ENCODE data around the gene FAM114A2. TPM values are rescaled to one million over a fixed set of nuclear protein-coding genes. Genes with fewer than 3 reads are reported as not detected.

FAM114A2 gene
- 31.8 and 40.9 TPM in 2 replicates for total RNA-seq

- peak; percentile 92 for DNase-seq (ENCODE audit: insufficient read length, low spot score, missing footprints)
- peak within 1 kb of the TSS; percentile 82 for H3K4me2 ChIP-seq (ENCODE audit: insufficient read depth, low read length)
- no peak for TF ChIP-seq CTCF (IDR thresholded peaks at IDR 0.05; ENCODE audit: extremely low read depth, low read depth, low read length)
Measured at GRCh38 chr5:154038707-154039457, at the start of gene FAM114A2, which contains the start of gene MFAP3. Gene FAM114A2, minus strand, starts transcription at chr5:154038910. Its CDS starts 3,957 bp downstream, at chr5:154034953. Gene MFAP3, plus strand, starts transcription at chr5:154038967. Its CDS starts 10,756 bp downstream, at chr5:154049723.

DNA sequence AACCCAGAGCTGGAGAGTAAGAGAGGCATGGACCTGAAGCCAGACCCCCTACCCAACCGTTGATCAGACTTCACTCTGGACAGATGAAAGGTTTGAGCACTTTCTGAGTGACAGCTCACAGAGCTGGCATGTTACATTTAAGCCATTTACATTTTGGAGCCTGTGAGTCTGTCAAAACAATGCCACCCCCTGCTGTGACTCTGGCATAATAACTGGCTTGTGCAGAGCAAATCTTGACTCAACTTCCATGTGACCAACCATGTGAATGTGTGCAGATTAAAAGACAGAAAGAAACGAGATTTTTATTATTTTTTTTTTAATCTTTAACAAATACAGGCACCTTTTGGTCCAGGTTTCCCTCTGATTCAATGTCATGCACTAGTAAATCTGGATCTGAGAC is 48.5 kb upstream of the FAM114A2 start:
- TF ChIP-seq CTCF (IDR thresholded peaks at IDR 0.05; ENCODE audit: extremely low read depth, low read depth, low read length) = no peak
- no peaks in the 10 kb centered on the region for H3K79me2 ChIP-seq (ENCODE audit: insufficient read depth, low read length)
- H4K20me1 ChIP-seq (ENCODE audit: insufficient read depth, low read length) = no peaks in the 10 kb centered on the region
- peaks cover 2% of the 10 kb centered on the region for H3K4me1 ChIP-seq (ENCODE audit: insufficient read depth, low read length)
- no peak overlapping the region for H2AFZ ChIP-seq (ENCODE audit: low read length)
- H3K4me2 ChIP-seq (ENCODE audit: insufficient read depth, low read length) = no peak overlapping the region
- H3K4me3 ChIP-seq (ENCODE audit: insufficient read depth, low read length) = no peak overlapping the region
- H3K27me3 ChIP-seq (ENCODE audit: insufficient read depth, low read length) = no peaks in the 10 kb centered on the region
- no peak overlapping the region for H3K27ac ChIP-seq (ENCODE audit: low read depth, low read length)
- DNase-seq (ENCODE audit: insufficient read length, low spot score, missing footprints) = no peak
- H3K36me3 ChIP-seq (ENCODE audit: insufficient read depth, low read length) = no peaks in the 10 kb centered on the region
- H3K9me3 ChIP-seq (ENCODE audit: low read depth, low read length) = no peaks in the 10 kb centered on the region

More at GRCh38 chr5:154038707-154039457, at the start of gene FAM114A2, which contains the start of gene MFAP3:
- Histone ChIP-seq H3K9me3 (ENCODE audit: low read depth, low read length) (no peaks in the 10 kb centered on the region), H3K79me2 (ENCODE audit: insufficient read depth, low read length) (peaks cover 74% of the 10 kb centered on the region), H3K4me1 (ENCODE audit: insufficient read depth, low read length) (peaks cover 8% of the 10 kb centered on the region), H2AFZ (ENCODE audit: low read length) (peak within 1 kb of the TSS; percentile 99), H3K4me3 (ENCODE audit: insufficient read depth, low read length) (peak within 1 kb of the TSS; percentile 86), H3K27ac (ENCODE audit: low read depth, low read length) (peak within 1 kb of the TSS; percentile 90), H3K36me3 (ENCODE audit: insufficient read depth, low read length) (no peaks in the 10 kb centered on the region), H3K27me3 (ENCODE audit: insufficient read depth, low read length) (no peaks in the 10 kb centered on the region), H4K20me1 (ENCODE audit: insufficient read depth, low read length) (peaks cover 10% of the 10 kb centered on the region)

GRCh38 chr5:154086641-154087040 is 47.9 kb upstream of the FAM114A2 start:
- DNase-seq (ENCODE audit: insufficient read length, low spot score, missing footprints) = no peak
- H3K27me3 ChIP-seq (ENCODE audit: insufficient read depth, low read length) = no peaks in the 10 kb centered on the region
- no peak for TF ChIP-seq CTCF (IDR thresholded peaks at IDR 0.05; ENCODE audit: extremely low read depth, low read depth, low read length)
- no peak overlapping the region for H3K27ac ChIP-seq (ENCODE audit: low read depth, low read length)
- no peak overlapping the region for H3K4me3 ChIP-seq (ENCODE audit: insufficient read depth, low read length)
- H3K4me2 ChIP-seq (ENCODE audit: insufficient read depth, low read length) = no peak overlapping the region
- H3K4me1 ChIP-seq (ENCODE audit: insufficient read depth, low read length) = no peaks in the 10 kb centered on the region
- H2AFZ ChIP-seq (ENCODE audit: low read length) = no peak overlapping the region
- no peaks in the 10 kb centered on the region for H3K9me3 ChIP-seq (ENCODE audit: low read depth, low read length)
- H3K36me3 ChIP-seq (ENCODE audit: insufficient read depth, low read length) = no peaks in the 10 kb centered on the region
- no peaks in the 10 kb centered on the region for H4K20me1 ChIP-seq (ENCODE audit: insufficient read depth, low read length)
- H3K79me2 ChIP-seq (ENCODE audit: insufficient read depth, low read length) = no peaks in the 10 kb centered on the region

- no peaks in the 10 kb centered on the region for H3K36me3 ChIP-seq (ENCODE audit: insufficient read depth, low read length)
- H3K4me2 ChIP-seq (ENCODE audit: insufficient read depth, low read length) = no peak overlapping the region
- no peak overlapping the region for H2AFZ ChIP-seq (ENCODE audit: low read length)
- TF ChIP-seq CTCF (IDR thresholded peaks at IDR 0.05; ENCODE audit: extremely low read depth, low read depth, low read length) = no peak
- no peak overlapping the region for H3K4me3 ChIP-seq (ENCODE audit: insufficient read depth, low read length)
- H3K9me3 ChIP-seq (ENCODE audit: low read depth, low read length) = no peaks in the 10 kb centered on the region
- no peak overlapping the region for H3K27ac ChIP-seq (ENCODE audit: low read depth, low read length)
- no peak for DNase-seq (ENCODE audit: insufficient read length, low spot score, missing footprints)
- H4K20me1 ChIP-seq (ENCODE audit: insufficient read depth, low read length) = no peaks in the 10 kb centered on the region
- no peaks in the 10 kb centered on the region for H3K79me2 ChIP-seq (ENCODE audit: insufficient read depth, low read length)
- no peaks in the 10 kb centered on the region for H3K27me3 ChIP-seq (ENCODE audit: insufficient read depth, low read length)
- H3K4me1 ChIP-seq (ENCODE audit: insufficient read depth, low read length) = no peaks in the 10 kb centered on the region
Measured at GRCh38 chr5:154086146-154086545, 47.4 kb upstream of the FAM114A2 start.

Measured in osteoblast (primary cell).